ENCODE data around the gene SRRM4. TPM values are rescaled to one million over a fixed set of nuclear protein-coding genes. Genes with fewer than 3 reads are reported as not detected.
A peak's percentile ranks its signal among the peaks of the same experiment; 100 is the strongest.

The SRRM4 gene
- total and polyA plus RNA-seq, 5 donors from 2014 or later: not detected

GRCh38 chr12:119060847-119061796, 79.8 kb downstream of the SRRM4 start:
- DNase-seq: peak in 1 of 3 donors; percentile 49
- no peaks in the 10 kb centered on the region for H3K4me1 Mint-ChIP-seq

GRCh38 chr12:119068129-119068856, 87.0 kb downstream of the SRRM4 start:
- Histone ChIP-seq H3K4me1 (ENCODE audit: control insufficient read depth, insufficient read depth, low read length, poor library complexity, severe bottlenecking) (no peaks in the 10 kb centered on the region), H3K36me3 (ENCODE audit: control insufficient read depth, insufficient read depth, low read length) (no peaks in the 10 kb centered on the region), H3K27me3 (ENCODE audit: control insufficient read depth, insufficient read depth, low read length) (no peaks in the 10 kb centered on the region), H3K9me3 (ENCODE audit: control insufficient read depth in 2 of 2, low read length in 2 of 2) (no peaks in the 10 kb centered on the region), H3K4me3 (ENCODE audit: low read depth, low read length) (no peak overlapping the region), H3K27ac (ENCODE audit: insufficient read depth, low read length, poor library complexity, severe bottlenecking) (no peak overlapping the region)
- Mint-ChIP-seq H3K36me3 (no peaks in the 10 kb centered on the region), H3K4me1 (no peaks in the 10 kb centered on the region), H3K27me3 (peaks cover 4% of the 10 kb centered on the region), H3K4me3 (no peak overlapping the region), H3K9me3 (peaks cover 0 to 4% (median 0%) of the 10 kb centered on the region in 7 donors), H3K27ac (no peak overlapping the region)
- DNase-seq: no peak
- ATAC-seq (ENCODE audit: low read depth in 2 of 2): no peak

More at GRCh38 chr12:119060847-119061796, 79.8 kb downstream of the SRRM4 start:
- Histone ChIP-seq H3K36me3 (ENCODE audit: control insufficient read depth, insufficient read depth, low read length) (no peaks in the 10 kb centered on the region), H3K9me3 (ENCODE audit: control insufficient read depth in 2 of 2, low read length in 2 of 2) (no peaks in the 10 kb centered on the region), H3K27me3 (ENCODE audit: control insufficient read depth, insufficient read depth, low read length) (no peaks in the 10 kb centered on the region), H3K4me3 (ENCODE audit: low read depth, low read length) (no peak overlapping the region), H3K27ac (ENCODE audit: insufficient read depth, low read length, poor library complexity, severe bottlenecking) (no peak overlapping the region), H3K4me1 (ENCODE audit: control insufficient read depth, insufficient read depth, low read length, poor library complexity, severe bottlenecking) (no peaks in the 10 kb centered on the region)
- Mint-ChIP-seq H3K4me3 (no peak overlapping the region), H3K36me3 (no peaks in the 10 kb centered on the region), H3K27me3 (no peaks in the 10 kb centered on the region), H3K9me3 (peaks cover 0 to 8% (median 2%) of the 10 kb centered on the region in 7 donors), H3K27ac (no peak overlapping the region)
- no peak for ATAC-seq (ENCODE audit: low read depth in 2 of 2)

GRCh38 chr12:119069147-119069642, 87.9 kb downstream of the SRRM4 start:
- no peaks in the 10 kb centered on the region for H3K36me3 ChIP-seq (ENCODE audit: control insufficient read depth, insufficient read depth, low read length)
- no peak overlapping the region for H3K27ac ChIP-seq (ENCODE audit: insufficient read depth, low read length, poor library complexity, severe bottlenecking)
- no peaks in the 10 kb centered on the region for H3K27me3 ChIP-seq (ENCODE audit: control insufficient read depth, insufficient read depth, low read length)
- no peak for DNase-seq
- Mint-ChIP-seq H3K4me3 (no peak overlapping the region), H3K36me3 (no peaks in the 10 kb centered on the region), H3K4me1 (no peaks in the 10 kb centered on the region), H3K9me3 (peaks cover 0 to 4% (median 1%) of the 10 kb centered on the region in 7 donors), H3K27ac (no peak overlapping the region), H3K27me3 (peaks cover 4% of the 10 kb centered on the region)
- ATAC-seq (ENCODE audit: low read depth in 2 of 2): no peak
- no peaks in the 10 kb centered on the region for H3K9me3 ChIP-seq (ENCODE audit: control insufficient read depth in 2 of 2, low read length in 2 of 2)
- no peaks in the 10 kb centered on the region for H3K4me1 ChIP-seq (ENCODE audit: control insufficient read depth, insufficient read depth, low read length, poor library complexity, severe bottlenecking)
- no peak overlapping the region for H3K4me3 ChIP-seq (ENCODE audit: low read depth, low read length)

GRCh38 chr12:119071176-119071575, 89.8 kb downstream of the SRRM4 start:
- H3K4me3 ChIP-seq (ENCODE audit: low read depth, low read length): no peak overlapping the region
- Mint-ChIP-seq H3K4me3 (no peak overlapping the region), H3K9me3 (peaks cover 0 to 4% (median 1%) of the 10 kb centered on the region in 7 donors), H3K4me1 (no peaks in the 10 kb centered on the region), H3K36me3 (no peaks in the 10 kb centered on the region), H3K27ac (peak overlapping the region in 1 of 3 donors; percentile 16), H3K27me3 (peaks cover 4% of the 10 kb centered on the region)
- DNase-seq: no peak
- no peaks in the 10 kb centered on the region for H3K4me1 ChIP-seq (ENCODE audit: control insufficient read depth, insufficient read depth, low read length, poor library complexity, severe bottlenecking)
- no peaks in the 10 kb centered on the region for H3K9me3 ChIP-seq (ENCODE audit: control insufficient read depth in 2 of 2, low read length in 2 of 2)
- no peaks in the 10 kb centered on the region for H3K36me3 ChIP-seq (ENCODE audit: control insufficient read depth, insufficient read depth, low read length)
- H3K27ac ChIP-seq (ENCODE audit: insufficient read depth, low read length, poor library complexity, severe bottlenecking): no peak overlapping the region
- ATAC-seq (ENCODE audit: low read depth in 2 of 2): no peak
- no peaks in the 10 kb centered on the region for H3K27me3 ChIP-seq (ENCODE audit: control insufficient read depth, insufficient read depth, low read length)

GRCh38 chr12:119071638-119072231, 90.4 kb downstream of the SRRM4 start:
- Mint-ChIP-seq H3K27me3 (peaks cover 4% of the 10 kb centered on the region), H3K4me3 (no peak overlapping the region), H3K36me3 (no peaks in the 10 kb centered on the region), H3K27ac (no peak overlapping the region), H3K9me3 (peaks cover 0 to 4% (median 1%) of the 10 kb centered on the region in 7 donors), H3K4me1 (no peaks in the 10 kb centered on the region)
- Histone ChIP-seq H3K4me1 (ENCODE audit: control insufficient read depth, insufficient read depth, low read length, poor library complexity, severe bottlenecking) (no peaks in the 10 kb centered on the region), H3K27ac (ENCODE audit: insufficient read depth, low read length, poor library complexity, severe bottlenecking) (no peak overlapping the region), H3K4me3 (ENCODE audit: low read depth, low read length) (no peak overlapping the region), H3K9me3 (ENCODE audit: control insufficient read depth in 2 of 2, low read length in 2 of 2) (no peaks in the 10 kb centered on the region), H3K27me3 (ENCODE audit: control insufficient read depth, insufficient read depth, low read length) (no peaks in the 10 kb centered on the region), H3K36me3 (ENCODE audit: control insufficient read depth, insufficient read depth, low read length) (no peaks in the 10 kb centered on the region)
- ATAC-seq (ENCODE audit: low read depth in 2 of 2) (no peak), DNase-seq (no peak)

GRCh38 chr12:119072440-119072839, 91.1 kb downstream of the SRRM4 start:
- ATAC-seq (ENCODE audit: low read depth in 2 of 2) (no peak), DNase-seq (no peak)
- Mint-ChIP-seq H3K9me3 (peaks cover 0 to 4% (median 1%) of the 10 kb centered on the region in 7 donors), H3K4me1 (no peaks in the 10 kb centered on the region), H3K4me3 (no peak overlapping the region), H3K27me3 (peaks cover 4% of the 10 kb centered on the region), H3K27ac (no peak overlapping the region), H3K36me3 (no peaks in the 10 kb centered on the region)
- H3K27ac ChIP-seq (ENCODE audit: insufficient read depth, low read length, poor library complexity, severe bottlenecking): no peak overlapping the region
- H3K36me3 ChIP-seq (ENCODE audit: control insufficient read depth, insufficient read depth, low read length): no peaks in the 10 kb centered on the region
- H3K9me3 ChIP-seq (ENCODE audit: control insufficient read depth in 2 of 2, low read length in 2 of 2): no peaks in the 10 kb centered on the region
- no peaks in the 10 kb centered on the region for H3K27me3 ChIP-seq (ENCODE audit: control insufficient read depth, insufficient read depth, low read length)
- H3K4me3 ChIP-seq (ENCODE audit: low read depth, low read length): no peak overlapping the region
- no peaks in the 10 kb centered on the region for H3K4me1 ChIP-seq (ENCODE audit: control insufficient read depth, insufficient read depth, low read length, poor library complexity, severe bottlenecking)

GRCh38 chr12:119075222-119075787, 94.0 kb downstream of the SRRM4 start:
- no peak overlapping the region for H3K27ac ChIP-seq (ENCODE audit: insufficient read depth, low read length, poor library complexity, severe bottlenecking)
- H3K4me3 ChIP-seq (ENCODE audit: low read depth, low read length): no peak overlapping the region
- Mint-ChIP-seq H3K27me3 (no peaks in the 10 kb centered on the region), H3K36me3 (no peaks in the 10 kb centered on the region), H3K27ac (no peak overlapping the region), H3K4me1 (no peaks in the 10 kb centered on the region), H3K9me3 (peaks cover 0 to 4% (median 0%) of the 10 kb centered on the region in 7 donors), H3K4me3 (no peak overlapping the region)
- no peaks in the 10 kb centered on the region for H3K9me3 ChIP-seq (ENCODE audit: control insufficient read depth in 2 of 2, low read length in 2 of 2)
- no peaks in the 10 kb centered on the region for H3K36me3 ChIP-seq (ENCODE audit: control insufficient read depth, insufficient read depth, low read length)
- no peaks in the 10 kb centered on the region for H3K27me3 ChIP-seq (ENCODE audit: control insufficient read depth, insufficient read depth, low read length)
- ATAC-seq (ENCODE audit: low read depth in 2 of 2) (no peak), DNase-seq (no peak)
- H3K4me1 ChIP-seq (ENCODE audit: control insufficient read depth, insufficient read depth, low read length, poor library complexity, severe bottlenecking): no peaks in the 10 kb centered on the region
